HL-60 (cell line): Measurements from ENCODE around the gene NFIA.
"Not testable (repeated sequence)": the region's sequence is repeated elsewhere in the genome, so short reads cannot be mapped to it uniquely, and the experiment has no call there.

Experiments used
- DNase-seq, 2 experiments: peaks; one replicate each; pipeline ENCODE4 v3.0.0-alpha.2; 2010 to 2020; ENCODE audit warnings: low read depth in 1 of 2, low spot score in 1 of 2
- H3K27ac ChIP-seq: fragments of 250-450 bp; sonication (Bioruptor Pico); replicated peaks from 2 replicates; pipeline ENCODE4 v1.5.1; 2020; ENCODE audit warnings: mild to moderate bottlenecking, moderate library complexity
- H3K27me3 ChIP-seq: fragments of 250-450 bp; sonication (Bioruptor Pico); 2 replicates; pipeline ENCODE4 v1.5.1; 2021; ENCODE audit warnings: mild to moderate bottlenecking, moderate library complexity; ENCODE audit not compliant: insufficient read depth, poor library complexity, severe bottlenecking
- H3K4me3 ChIP-seq: replicated peaks from 2 replicates; pipeline ENCODE4 v1.5.1; 2011; ENCODE audit warnings: mild to moderate bottlenecking, control low read depth, low read length; ENCODE audit not compliant: insufficient read depth
- CTCF ChIP-seq: IDR thresholded peaks from one replicate; pipeline ENCODE4 v1.5.1; 2011; ENCODE audit warnings: low read length, control low read depth, inconsistent platforms; ENCODE audit not compliant: insufficient read depth
- GABPA ChIP-seq: IDR thresholded peaks from 2 replicates; pipeline ENCODE4 v1.6.1; 2012; ENCODE audit warnings: low read depth
- POLR2AphosphoS5 ChIP-seq: IDR thresholded peaks from 2 replicates; pipeline ENCODE4 v1.6.1; 2012; ENCODE audit warnings: low read depth
- REST ChIP-seq: IDR thresholded peaks from 2 replicates; pipeline ENCODE4 v1.6.1; 2012; ENCODE audit warnings: low read depth; ENCODE audit not compliant: insufficient replicate concordance
- SPI1 ChIP-seq: IDR thresholded peaks from 2 replicates; pipeline ENCODE4 v1.6.1; 2012; ENCODE audit warnings: low read depth, mild to moderate bottlenecking, borderline replicate concordance

NFIA gene

GRCh38 chr1:61071205-61072130, 10.9 kb upstream of the NFIA start:
- Histone ChIP-seq H3K27me3 (no peaks in the 10 kb centered on the region), H3K4me3 (no peak overlapping the region), H3K27ac (no peak overlapping the region)
- no peak for TF ChIP-seq GABPA
- no peak for TF ChIP-seq CTCF
- TF ChIP-seq POLR2AphosphoS5 = no peak
- no peak for TF ChIP-seq SPI1
- no peak for TF ChIP-seq REST
- no peak for DNase-seq

- no peak for TF ChIP-seq SPI1
- no peak for TF ChIP-seq POLR2AphosphoS5
- no peak for TF ChIP-seq GABPA
- no peak for TF ChIP-seq REST
- TF ChIP-seq CTCF = no peak
- no peak overlapping the region for H3K27ac ChIP-seq
- no peaks in the 10 kb centered on the region for H3K27me3 ChIP-seq
- DNase-seq = no peak
- no peak overlapping the region for H3K4me3 ChIP-seq
Measured at GRCh38 chr1:61073871-61074270, 8.5 kb upstream of the NFIA start.

- not testable (repeated sequence) for DNase-seq, H3K27ac ChIP-seq, H3K27me3 ChIP-seq, H3K4me3 ChIP-seq
Measured at GRCh38 chr1:61075833-61076232, 6.5 kb upstream of the NFIA start.

- TF ChIP-seq POLR2AphosphoS5 (peak; percentile 49; the same call in 1 of the 2 replicates), REST (peak; percentile 12), CTCF (no peak)
- Histone ChIP-seq H3K27ac (peak overlapping the region; percentile 75), H3K27me3 (peaks cover 9% of the 10 kb centered on the region)
Measured at GRCh38 chr1:61076728-61077675, 5.4 kb upstream of the NFIA start.

More at GRCh38 chr1:61076728-61077675, 5.4 kb upstream of the NFIA start:
- H3K4me3 ChIP-seq = peak overlapping the region; percentile 52
- DNase-seq = peak; percentile 54 to 89
